ENCODE measurements around the gene C1orf198. TPM values are rescaled to one million over a fixed set of nuclear protein-coding genes. Genes with fewer than 3 reads are reported as not detected.
A peak's percentile ranks its signal among the peaks of the same experiment; 100 is the strongest.

The C1orf198 gene
- polyA plus RNA-seq, 1 donor = 81.3 TPM

DNA sequence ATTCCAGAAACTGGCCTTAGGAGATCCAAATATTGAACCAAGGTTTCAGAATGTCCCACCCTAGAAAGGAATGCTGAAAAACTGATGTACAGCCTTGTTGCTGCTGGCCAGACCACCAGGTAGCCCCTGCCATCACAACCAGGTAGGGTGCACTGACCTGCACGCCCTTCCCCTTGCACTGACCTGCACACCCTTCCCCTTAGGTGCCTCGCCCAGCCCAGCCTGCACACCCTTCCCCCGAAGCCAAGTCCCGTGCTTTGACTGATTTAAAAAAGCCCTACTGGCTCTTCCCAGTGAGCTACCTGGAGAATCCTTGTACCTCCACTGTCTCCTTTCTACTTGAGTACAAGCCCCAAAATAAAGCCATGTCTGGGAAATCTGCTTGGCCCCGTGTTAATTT is 26.3 kb upstream of the C1orf198 start:
- no peak for DNase-seq

DNA sequence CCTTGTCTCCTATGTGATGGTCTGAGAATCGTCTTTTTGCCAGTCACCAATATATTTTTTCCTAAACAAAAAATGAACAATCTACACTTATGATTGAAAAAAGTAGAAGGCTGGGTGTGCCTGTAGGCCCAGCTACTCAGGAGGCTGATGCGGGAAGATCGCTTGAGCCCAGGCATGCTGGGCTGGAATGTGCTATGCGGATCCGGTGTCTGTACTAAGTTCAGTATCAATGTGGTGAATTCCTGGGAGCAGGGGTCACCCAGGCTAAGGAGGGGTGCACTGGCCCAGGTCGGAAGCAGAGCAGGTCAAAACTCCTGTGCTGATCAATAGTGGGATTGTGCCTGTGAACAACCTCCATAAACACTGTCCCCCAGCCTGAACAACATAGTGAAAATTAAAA is 25.7 kb upstream of the C1orf198 start:
- no peak for DNase-seq

DNA sequence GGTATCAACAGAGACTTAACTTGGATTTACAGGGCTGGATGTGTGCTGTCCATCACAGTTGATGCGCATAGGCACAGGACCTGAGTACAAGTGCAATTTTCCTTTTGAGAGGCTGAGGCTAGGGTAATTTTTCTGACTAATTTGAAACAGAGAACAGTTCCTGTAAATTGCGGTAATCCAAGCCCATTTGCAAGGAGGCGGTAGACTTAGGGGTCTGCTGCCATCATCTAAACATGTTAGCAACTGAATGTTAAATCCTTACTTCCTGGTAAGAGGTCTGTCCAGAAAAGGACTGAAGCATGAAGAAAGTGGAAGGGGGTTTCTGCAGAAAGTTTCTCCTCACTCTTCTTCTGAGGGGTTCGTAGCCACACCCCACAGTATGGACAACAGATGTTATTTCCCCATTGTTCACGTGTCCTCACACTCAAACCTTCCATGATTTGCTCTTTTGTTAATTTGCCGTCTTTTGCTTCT is 23.7 kb upstream of the C1orf198 start:
- DNase-seq = no peak

DNA sequence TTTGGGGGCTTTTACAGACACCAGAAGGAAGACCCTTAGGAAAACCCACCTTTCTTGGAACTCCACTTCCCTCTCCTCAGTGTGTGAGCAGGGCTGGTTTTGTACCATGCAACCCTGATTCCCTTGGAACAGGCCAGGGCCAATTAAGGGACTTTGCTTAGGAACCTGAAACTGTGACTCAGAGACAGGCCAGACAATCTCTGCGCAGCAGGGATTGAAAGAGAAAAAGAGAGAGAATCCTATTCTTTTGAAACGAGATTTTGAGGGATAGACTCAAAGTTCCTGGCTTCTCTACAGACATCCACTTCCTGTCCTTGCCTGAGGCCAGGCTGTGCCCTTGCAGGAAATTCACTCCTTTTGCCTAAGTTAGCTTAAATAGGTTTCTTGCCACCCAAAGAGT is 23.1 kb upstream of the C1orf198 start:
- DNase-seq = no peak

DNA sequence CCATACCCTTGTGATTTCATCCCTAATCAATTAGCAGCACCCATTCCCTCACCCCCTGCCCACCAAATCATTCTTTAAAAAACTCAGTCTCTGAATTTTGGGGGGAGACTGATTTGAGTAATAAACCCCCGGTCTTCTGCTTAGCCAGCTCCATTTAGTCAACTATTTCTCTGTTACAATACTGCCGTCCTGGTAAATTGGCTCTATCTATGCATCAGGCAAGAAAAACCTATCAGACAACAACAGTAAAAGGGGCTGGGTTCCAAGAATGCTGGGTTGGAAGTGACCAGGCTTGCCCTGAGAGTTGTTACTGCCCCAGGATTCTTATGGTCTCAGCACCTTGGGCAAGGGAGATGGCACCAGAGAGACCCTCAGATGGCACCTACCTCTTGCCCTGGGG is 16.3 kb upstream of the C1orf198 start:
- DNase-seq = no peak

DNA sequence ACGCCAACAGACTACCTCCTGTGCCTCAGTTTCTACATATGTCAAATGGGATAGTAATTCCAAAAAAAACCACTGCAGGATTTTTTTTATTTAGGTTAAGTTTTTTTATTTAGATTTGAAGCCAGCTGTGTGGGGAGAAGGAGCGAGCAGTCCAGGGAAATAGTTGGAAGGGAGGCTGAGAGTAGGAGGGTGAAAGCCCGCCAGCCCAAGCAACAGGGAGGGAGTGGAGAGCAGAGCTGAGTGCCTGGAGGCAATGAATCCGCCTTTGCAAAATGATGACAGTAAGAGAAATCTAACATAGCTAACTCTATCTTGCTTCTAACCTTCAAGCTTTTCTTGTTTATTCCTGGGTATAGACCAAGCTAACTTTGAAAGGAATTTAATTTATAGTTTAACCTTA is 15.6 kb upstream of the C1orf198 start:
- no peak for DNase-seq

DNA sequence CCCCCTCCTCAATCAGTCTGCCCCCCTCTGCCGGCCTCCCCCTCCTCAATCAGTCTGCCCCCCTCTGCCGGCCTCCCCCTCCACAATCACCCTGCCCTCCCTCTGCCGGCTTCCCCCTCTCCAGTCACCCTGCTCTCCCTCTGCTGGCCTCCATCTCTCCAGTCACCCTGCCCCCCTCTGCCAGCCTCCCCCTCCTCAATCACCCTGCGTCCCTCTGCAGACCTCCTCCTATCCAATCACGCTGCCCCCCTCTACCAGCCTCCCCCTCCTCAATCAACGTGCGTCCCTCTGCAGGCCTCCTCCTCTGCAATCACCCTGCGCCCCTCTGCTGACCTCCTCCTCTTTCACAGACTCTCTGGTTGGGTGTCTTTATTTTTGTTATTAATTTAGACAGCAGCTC is 11.5 kb upstream of the C1orf198 start:
- no peak for DNase-seq

DNA sequence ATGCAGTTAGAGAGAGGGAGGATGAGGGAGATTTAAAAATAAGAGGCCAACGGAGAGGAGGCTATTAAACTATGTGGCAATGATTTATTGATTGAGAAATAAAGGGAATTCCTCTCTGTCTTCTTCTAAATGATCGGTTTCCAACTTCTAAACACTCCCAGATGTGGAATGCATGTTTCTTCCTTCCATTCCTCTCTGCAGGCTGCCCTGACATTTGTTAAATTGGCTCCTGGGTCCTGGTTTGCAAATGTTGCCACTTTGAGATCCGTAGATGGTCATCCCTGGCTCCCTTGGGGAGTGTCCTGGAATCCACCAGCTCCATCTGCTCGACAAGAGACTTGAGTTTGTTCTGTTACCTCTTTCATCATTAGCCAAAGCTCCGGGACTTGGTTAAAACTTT is 10.3 kb upstream of the C1orf198 start:
- DNase-seq = no peak

DNA sequence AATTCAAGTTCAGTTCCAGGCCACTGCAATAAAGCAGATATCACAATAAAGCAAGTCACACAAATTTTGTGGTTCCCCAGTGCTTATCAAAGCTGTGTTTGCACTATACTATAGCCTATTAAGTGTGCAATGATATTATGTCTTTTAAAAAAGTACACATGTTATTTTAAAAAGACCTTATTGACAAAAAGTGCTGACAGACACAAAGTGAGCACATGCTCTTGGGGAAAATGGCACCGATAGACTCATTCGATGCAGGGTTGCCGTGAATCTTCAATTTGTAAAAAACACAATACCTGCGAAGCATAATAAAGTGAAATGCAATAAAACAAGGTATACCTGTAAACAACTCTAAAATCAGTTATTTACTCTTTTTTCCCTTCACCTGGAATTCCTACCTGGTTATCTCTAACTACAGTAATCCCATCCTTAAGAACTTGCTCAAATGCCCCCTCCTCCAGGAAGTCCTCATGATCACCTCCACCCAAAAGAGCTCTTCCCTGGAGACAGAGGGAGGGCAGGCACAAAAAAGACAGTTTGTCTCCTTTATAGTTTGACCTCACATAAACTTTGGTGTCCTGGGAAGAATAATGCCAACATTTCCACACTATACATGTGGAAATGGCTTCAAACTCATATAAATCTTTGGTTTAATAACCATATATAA is 9.7 kb upstream of the C1orf198 start:
- DNase-seq = no peak

DNA sequence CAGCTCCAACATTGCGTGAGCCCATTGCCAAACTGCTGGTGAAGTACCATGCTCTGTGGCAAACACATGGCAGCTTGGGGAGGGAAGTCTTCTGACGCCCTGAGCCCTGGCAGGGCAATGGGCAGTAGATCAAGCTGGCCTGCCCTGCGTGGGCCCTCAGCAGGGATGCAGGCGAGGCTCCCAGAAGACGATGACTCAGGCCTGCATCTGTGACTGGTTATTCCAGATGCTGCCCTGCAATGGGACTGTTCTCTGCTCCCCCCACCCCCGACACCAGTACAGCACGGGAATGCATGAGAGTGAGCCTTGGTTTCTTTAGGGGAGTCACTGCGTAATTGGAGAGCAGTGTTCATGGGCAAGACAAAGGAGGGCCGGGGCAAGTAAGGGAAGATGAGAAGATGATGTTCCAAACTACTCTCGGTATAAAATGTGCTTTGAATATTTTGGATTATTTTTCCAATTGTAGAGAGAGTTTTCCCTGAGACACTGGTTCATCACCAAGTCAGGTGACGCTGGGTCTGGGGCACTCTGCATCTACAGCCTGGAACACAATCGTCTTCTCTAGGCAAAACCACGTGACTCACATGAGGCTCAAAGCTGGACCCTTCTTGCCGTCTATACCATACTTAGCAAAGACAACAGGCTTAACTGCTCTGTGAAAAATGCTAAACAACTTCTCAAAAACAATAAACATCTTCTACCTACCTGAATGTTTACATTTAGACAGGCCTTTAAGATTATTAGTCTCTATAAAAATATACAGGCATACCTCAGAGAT is 9.0 kb upstream of the C1orf198 start:
- DNase-seq = no peak

DNA sequence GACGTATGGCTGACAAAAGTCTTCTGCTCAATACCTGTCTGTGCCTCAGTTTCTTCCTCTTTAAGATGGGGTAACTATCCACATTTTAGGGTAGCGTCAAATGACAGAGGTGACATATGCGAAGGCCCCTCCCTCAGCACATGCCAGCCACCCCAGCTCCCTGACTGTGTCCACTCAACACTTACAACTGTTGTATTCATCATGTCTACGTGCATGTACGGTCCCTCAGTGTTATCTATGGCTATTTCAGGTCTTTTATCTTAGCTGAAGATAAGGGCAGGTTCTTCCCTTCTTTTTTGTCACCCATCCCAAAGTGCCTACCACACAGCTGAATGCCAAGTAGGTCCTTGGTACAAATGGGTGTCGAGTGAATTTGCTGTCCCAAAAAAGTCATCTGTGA is 8.3 kb upstream of the C1orf198 start:
- DNase-seq = no peak

DNA sequence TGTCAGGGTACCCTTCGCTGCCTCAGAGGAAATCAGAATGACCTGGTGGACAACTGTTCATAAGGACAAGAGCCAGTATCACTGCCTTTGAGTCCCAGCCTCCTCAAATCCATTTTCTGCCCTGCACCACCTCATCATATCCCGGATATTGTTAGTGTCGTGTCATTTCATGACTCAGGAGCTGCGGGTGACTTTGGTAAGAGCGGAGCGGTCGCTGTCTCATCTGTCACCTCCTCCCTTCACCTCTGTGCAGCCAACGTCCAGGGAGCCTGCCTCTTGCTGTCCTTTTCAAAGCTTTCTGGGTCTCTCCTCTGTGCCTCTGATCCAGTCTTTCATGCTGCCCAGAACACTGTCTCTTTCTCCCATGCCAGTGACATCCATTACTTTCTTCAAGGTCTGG is 7.0 kb upstream of the C1orf198 start:
- no peak for DNase-seq

DNA sequence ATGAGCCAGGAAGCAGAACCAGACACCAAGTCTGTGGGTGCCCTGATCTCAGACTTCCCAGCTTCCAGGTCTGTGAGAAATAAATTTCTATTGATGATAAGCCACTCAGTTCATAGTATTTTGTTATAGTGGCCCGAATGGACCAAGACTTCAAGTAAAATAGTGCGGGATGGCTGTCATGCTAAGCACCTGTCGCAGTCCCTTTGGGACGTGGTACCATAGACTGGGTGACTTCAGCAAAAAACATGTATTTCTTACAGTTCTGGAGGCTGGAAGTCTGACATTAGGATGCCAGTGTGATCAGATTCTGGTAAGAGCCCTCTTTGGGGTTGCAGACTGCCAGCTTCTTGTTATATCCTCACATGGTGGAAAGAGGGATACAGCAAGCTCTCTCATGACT is 2.6 kb upstream of the C1orf198 start:
- DNase-seq = no peak

DNA sequence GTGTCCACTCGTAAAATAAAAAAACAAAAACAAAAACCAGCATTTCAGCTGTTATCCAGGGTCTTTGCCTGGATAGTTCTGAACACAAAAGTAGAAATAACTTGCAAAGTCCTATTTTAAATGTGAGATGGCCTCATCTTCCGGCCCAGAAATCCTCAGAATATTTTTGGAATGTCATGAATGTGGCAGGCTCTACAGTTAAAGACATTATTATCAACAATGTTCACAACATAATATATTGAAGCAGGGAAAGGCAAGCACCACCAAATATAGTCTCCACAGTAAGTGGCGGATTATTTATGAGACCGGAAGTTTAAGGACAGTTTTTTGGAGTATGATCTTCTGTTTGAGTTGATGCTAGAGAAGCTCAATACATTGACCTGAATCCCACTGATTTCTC is 1.2 kb upstream of the C1orf198 start:
- peak; percentile 63 for DNase-seq

DNA sequence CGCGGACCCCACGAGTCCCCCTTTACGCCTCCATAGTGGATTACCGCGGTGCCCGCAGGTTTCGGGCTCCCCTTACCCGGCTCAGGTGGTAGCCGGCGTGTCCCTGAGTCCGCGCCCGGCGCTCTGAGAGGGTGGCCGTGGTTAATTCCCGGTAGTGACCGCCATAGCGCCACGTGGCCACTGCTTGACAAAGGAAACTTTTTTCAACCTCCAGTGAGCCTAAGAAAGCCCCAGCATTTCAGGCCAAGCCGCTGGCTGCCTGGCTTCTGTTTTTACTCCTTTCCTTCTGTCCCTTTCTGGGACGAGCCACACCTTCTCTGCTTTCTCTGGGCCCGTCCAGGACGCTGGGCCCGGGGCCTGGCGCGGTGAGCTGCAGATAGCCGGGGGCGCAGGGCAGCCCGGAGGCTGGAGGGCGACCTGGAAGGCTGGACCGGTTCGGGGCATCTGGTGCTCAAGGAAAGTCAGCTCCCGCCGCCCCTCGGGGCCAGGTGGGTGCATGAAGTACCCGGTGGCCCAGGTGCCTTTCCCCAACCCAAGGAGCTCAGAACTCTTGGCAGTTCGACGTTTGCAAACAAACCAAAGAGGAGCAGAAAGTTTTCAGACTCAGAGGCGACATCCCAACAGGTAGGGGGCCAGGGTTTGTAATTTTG is 540 bp upstream of the C1orf198 start:
- DNase-seq = peak; percentile 66

DNA sequence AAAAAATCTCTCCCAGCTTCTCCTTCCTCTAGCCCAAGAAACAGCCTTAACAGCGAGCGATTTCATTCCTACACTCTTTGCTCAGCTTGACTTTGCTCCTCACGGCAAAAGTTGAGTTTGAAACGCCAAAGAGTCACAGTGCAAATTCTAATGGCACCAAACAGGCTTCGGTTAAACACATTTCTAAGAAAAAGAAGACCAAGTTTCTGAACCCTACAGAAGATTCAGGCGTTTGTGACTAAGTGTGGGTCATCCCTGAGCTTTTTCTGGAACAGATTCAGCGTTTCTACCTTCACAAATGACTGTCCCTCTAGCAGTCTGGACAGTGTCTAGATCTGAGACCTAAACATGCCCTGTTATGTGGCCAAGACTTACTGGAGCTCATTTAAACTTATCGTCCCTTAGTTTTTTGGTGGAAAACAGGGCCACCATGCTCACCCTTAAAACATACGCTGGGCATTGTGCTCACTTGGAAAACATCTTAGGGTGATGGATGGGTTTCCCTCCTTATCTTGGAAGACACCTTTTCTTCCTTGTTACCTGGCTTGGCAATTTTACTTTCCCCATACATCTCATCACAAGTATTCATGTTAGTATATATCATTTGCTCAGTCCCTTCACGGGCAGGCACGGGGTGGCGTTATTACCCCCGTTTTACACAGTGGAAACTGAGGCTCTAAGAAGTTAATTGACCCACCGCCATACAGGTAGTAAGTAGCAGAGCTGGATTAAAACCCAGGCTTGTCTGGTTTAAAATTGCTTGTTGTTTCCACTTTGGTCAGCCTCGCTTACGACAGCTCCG is 1.0 kb downstream of the C1orf198 start:
- no peak for DNase-seq

DNA sequence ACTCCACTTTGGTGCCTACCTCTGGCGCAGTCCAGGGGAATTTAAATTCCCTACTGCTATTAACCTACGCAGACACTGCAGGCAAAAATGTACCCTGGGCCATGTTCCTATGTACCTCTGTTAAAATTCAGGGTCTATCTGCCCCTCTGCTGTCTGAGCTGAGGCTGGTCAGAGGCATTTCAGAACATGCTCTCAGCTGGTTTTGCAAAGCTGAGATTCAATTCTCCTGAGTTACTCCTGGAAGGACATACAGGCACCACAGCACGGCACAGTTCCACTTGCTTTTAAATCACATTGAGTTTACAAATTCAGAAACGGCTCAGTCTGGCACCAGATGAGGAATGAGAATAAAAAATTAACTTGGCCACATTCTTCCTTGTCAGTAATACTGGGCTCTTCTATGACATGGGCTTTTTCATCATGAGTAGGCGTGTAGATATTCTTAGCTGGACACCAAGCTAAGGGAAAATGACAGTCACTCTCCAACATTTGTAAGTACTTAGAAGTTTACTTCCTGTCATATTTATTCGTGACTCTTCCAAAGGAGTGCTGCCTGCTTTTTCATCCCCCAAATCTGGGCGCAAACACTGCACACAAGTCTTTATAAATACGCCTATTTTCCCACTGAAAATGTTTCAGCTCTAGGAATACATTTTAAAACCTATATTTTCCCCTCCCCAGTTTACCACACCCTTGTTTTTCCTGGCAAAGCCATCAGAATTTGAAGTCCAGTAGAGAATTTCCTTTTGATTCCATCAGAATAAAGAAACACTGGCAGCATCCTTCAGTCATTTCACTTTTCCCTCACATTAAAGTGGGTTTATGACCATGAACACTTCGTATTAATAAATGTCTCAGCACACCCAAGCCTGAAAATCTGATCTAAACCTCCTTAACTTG is 1.9 kb downstream of the C1orf198 start:
- no peak for DNase-seq

DNA sequence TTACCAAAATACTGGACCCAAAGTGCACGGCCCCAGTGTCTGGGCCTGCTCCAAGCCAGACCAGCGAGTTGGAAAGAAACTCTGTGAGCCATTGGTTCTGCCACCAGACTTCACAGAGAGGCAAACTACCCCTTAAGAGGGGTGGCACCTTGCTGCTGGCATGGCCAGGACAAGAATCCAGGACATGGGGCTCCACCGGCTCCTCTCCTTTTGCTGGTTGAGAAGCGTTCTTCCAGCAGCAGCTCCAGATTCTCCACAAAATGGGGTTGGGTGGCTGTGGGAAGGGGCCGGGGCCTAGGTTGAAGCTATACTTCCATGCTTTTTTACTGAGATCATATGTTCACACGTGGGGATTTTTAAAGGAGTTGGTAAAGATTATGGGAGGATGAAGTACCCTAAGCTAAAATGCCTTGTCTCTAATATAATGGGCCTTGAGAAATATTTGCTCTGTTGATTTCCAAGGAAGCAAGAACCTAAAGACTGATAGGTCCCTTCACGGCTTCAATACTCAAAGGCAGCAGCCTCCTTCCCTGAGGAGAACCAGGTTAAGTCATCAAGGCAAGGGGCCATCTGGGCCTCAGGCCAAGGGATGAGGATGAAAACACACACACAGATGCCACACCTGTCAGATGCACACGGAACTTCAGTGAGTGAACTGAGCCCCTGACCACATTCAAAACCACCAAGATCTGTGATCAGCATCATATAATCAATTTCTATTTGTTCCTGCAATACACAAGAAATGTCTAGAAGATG is 3.1 kb downstream of the C1orf198 start:
- no peak for DNase-seq

DNA sequence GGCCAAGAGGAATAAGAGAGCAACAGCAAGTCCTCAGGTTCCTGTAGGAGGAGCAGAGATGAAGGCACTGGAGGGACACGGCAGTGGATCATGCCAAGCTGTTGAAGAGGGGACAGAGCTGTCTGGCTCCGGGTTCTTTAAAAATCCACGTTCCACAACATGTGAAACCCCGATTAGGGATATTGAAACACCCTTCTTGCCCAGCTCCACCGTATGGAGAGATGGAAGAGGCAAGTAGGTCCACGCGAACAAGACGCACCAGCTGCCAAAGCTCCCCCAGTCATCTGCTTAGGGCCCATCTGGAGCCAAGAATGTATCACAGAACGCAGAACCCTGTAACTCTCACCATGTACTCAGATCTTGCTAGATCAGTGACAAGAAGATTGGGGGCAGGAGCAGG is 3.9 kb downstream of the C1orf198 start:
- no peak for DNase-seq

DNA sequence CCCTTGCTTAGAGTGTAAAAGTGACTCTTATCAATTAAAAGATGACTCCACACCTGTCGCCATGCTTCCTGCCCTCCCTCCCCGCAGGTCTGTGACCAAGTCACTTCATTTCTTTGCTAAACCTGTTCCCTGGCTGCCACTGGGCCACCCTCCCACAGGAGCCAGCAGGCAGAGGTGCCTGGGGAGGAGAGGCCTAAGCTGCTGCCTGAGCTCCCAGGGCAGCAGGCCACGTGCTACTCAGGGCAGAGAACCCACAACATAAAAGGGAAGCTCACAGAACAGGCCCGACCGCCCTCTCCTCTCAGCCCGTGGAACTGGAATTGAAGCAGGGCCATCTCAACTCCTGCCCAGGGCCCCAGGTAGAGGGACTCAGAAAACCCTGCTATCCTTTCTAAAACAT is 4.9 kb downstream of the C1orf198 start:
- no peak for DNase-seq

Measured in left kidney (tissue), 2 donors.